Measurements from ENCODE around the gene DENND1A. TPM values are rescaled to one million over a fixed set of nuclear protein-coding genes. Genes with fewer than 3 reads are reported as not detected.

The DENND1A gene
- total RNA-seq, 1 donor from 2014 or later = 48.1 TPM

- Mint-ChIP-seq H3K27me3 (ENCODE audit: insufficient read depth, low read depth) (peaks cover 6% of the 10 kb centered on the region), H3K9me3 (no peaks in the 10 kb centered on the region), H3K36me3 (peaks cover 4% of the 10 kb centered on the region), H3K27ac (no peak overlapping the region), H3K4me1 (peaks cover 45% of the 10 kb centered on the region), H3K4me3 (no peak overlapping the region)
- H3K4me2 ChIP-seq = no peak overlapping the region
- H3K79me2 ChIP-seq (ENCODE audit: low read depth) = no peaks in the 10 kb centered on the region
- DNase-seq (ENCODE audit: low spot score) = no peak
- no peaks in the 10 kb centered on the region for H3K9me3 ChIP-seq (ENCODE audit: low read depth)
- no peaks in the 10 kb centered on the region for H3K27me3 ChIP-seq
- no peaks in the 10 kb centered on the region for H3K36me3 ChIP-seq
- peaks cover 9% of the 10 kb centered on the region for H3K4me1 ChIP-seq
- no peak overlapping the region for H3K9ac ChIP-seq
- no peak overlapping the region for H3K27ac ChIP-seq
- H3F3A ChIP-seq (ENCODE audit: low read depth) = no peaks in the 10 kb centered on the region
- H3K4me3 ChIP-seq = no peak overlapping the region
- no peaks in the 10 kb centered on the region for H4K20me1 ChIP-seq (ENCODE audit: low read depth)
- no peak overlapping the region for H2AFZ ChIP-seq (replicated peaks)
- TF ChIP-seq EZH2 (IDR thresholded peaks at IDR 0.05) (no peak), EZH2phosphoT487 (IDR thresholded peaks at IDR 0.05) (no peak), CTCF (IDR thresholded peaks at IDR 0.05) (no peak)
Measured at GRCh38 chr9:123445981-123446610, 483.8 kb downstream of the DENND1A start.

GRCh38 chr9:123445116-123445515 is 484.8 kb downstream of the DENND1A start:
- no peak for TF ChIP-seq EZH2phosphoT487 (IDR thresholded peaks at IDR 0.05)
- no peak for TF ChIP-seq CTCF (IDR thresholded peaks at IDR 0.05)
- TF ChIP-seq EZH2 (IDR thresholded peaks at IDR 0.05) = no peak
- no peak overlapping the region for H3K9ac ChIP-seq
- no peaks in the 10 kb centered on the region for H3K36me3 ChIP-seq
- H3F3A ChIP-seq (ENCODE audit: low read depth) = peaks cover 9% of the 10 kb centered on the region
- H3K79me2 ChIP-seq (ENCODE audit: low read depth) = no peaks in the 10 kb centered on the region
- no peak overlapping the region for H3K27ac ChIP-seq
- Mint-ChIP-seq H3K27me3 (ENCODE audit: insufficient read depth, low read depth) (peaks cover 6% of the 10 kb centered on the region), H3K4me3 (no peak overlapping the region), H3K9me3 (no peaks in the 10 kb centered on the region), H3K4me1 (peaks cover 55% of the 10 kb centered on the region), H3K27ac (no peak overlapping the region), H3K36me3 (peaks cover 4% of the 10 kb centered on the region)
- H3K4me2 ChIP-seq = no peak overlapping the region
- no peak for DNase-seq (ENCODE audit: low spot score)
- H4K20me1 ChIP-seq (ENCODE audit: low read depth) = no peaks in the 10 kb centered on the region
- no peak overlapping the region for H2AFZ ChIP-seq (replicated peaks)
- H3K4me1 ChIP-seq = peaks cover 18% of the 10 kb centered on the region
- no peaks in the 10 kb centered on the region for H3K9me3 ChIP-seq (ENCODE audit: low read depth)
- no peak overlapping the region for H3K4me3 ChIP-seq
- no peaks in the 10 kb centered on the region for H3K27me3 ChIP-seq

GRCh38 chr9:123441769-123442168 is 488.2 kb downstream of the DENND1A start:
- H3K4me1 Mint-ChIP-seq = peaks cover 69% of the 10 kb centered on the region
- H4K20me1 ChIP-seq (ENCODE audit: low read depth) = no peaks in the 10 kb centered on the region
- no peak overlapping the region for H3K4me3 ChIP-seq
- H3K79me2 ChIP-seq (ENCODE audit: low read depth) = no peaks in the 10 kb centered on the region
- H3K36me3 ChIP-seq = no peaks in the 10 kb centered on the region
- no peak overlapping the region for H3K4me3 Mint-ChIP-seq
- peaks cover 8% of the 10 kb centered on the region for H3K36me3 Mint-ChIP-seq
- H3K4me2 ChIP-seq = no peak overlapping the region
- peaks cover 43% of the 10 kb centered on the region for H3K4me1 ChIP-seq
- no peak overlapping the region for H3K27ac Mint-ChIP-seq
- H3K27me3 Mint-ChIP-seq (ENCODE audit: insufficient read depth, low read depth) = peaks cover 8% of the 10 kb centered on the region
- no peak for DNase-seq (ENCODE audit: low spot score)
- H3K9ac ChIP-seq = no peak overlapping the region
- H2AFZ ChIP-seq (replicated peaks) = no peak overlapping the region
- no peak overlapping the region for H3K27ac ChIP-seq
- TF ChIP-seq CTCF (IDR thresholded peaks at IDR 0.05) (no peak), EZH2phosphoT487 (IDR thresholded peaks at IDR 0.05) (no peak), EZH2 (IDR thresholded peaks at IDR 0.05) (no peak)
- H3K9me3 ChIP-seq (ENCODE audit: low read depth) = no peaks in the 10 kb centered on the region
- H3K27me3 ChIP-seq = no peaks in the 10 kb centered on the region
- H3F3A ChIP-seq (ENCODE audit: low read depth) = peaks cover 36% of the 10 kb centered on the region
- no peaks in the 10 kb centered on the region for H3K9me3 Mint-ChIP-seq
